ENCODE results near the gene KCNIP3.

Gene KCNIP3

GRCh38 chr2:95297639-95298395 lies 670 bp downstream of the KCNIP3 start:
- TF ChIP-seq, protein P1, sequence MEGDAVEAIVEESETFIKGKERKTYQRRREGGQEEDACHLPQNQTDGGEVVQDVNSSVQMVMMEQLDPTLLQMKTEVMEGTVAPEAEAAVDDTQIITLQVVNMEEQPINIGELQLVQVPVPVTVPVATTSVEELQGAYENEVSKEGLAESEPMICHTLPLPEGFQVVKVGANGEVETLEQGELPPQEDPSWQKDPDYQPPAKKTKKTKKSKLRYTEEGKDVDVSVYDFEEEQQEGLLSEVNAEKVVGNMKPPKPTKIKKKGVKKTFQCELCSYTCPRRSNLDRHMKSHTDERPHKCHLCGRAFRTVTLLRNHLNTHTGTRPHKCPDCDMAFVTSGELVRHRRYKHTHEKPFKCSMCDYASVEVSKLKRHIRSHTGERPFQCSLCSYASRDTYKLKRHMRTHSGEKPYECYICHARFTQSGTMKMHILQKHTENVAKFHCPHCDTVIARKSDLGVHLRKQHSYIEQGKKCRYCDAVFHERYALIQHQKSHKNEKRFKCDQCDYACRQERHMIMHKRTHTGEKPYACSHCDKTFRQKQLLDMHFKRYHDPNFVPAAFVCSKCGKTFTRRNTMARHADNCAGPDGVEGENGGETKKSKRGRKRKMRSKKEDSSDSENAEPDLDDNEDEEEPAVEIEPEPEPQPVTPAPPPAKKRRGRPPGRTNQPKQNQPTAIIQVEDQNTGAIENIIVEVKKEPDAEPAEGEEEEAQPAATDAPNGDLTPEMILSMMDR (IDR thresholded peaks at IDR 0.05; ENCODE audit: poor library complexity, severe bottlenecking): no peak
- Histone ChIP-seq H3K36me3 (ENCODE audit: low read depth) (no peaks in the 10 kb centered on the region), H3K27me3 (ENCODE audit: insufficient read depth, poor library complexity, severe bottlenecking) (peaks cover 2% of the 10 kb centered on the region), H3K4me3 (ENCODE audit: severe bottlenecking) (no peak overlapping the region), H3K4me1 (ENCODE audit: insufficient read depth, poor library complexity, severe bottlenecking) (peaks cover 4% of the 10 kb centered on the region), H3K27ac (ENCODE audit: poor library complexity, severe bottlenecking) (no peak overlapping the region), H3K9me3 (ENCODE audit: severe bottlenecking) (no peaks in the 10 kb centered on the region)
- DNase-seq (ENCODE audit: low spot score) (no peak), ATAC-seq (ENCODE audit: low read depth) (no peak)

DNA sequence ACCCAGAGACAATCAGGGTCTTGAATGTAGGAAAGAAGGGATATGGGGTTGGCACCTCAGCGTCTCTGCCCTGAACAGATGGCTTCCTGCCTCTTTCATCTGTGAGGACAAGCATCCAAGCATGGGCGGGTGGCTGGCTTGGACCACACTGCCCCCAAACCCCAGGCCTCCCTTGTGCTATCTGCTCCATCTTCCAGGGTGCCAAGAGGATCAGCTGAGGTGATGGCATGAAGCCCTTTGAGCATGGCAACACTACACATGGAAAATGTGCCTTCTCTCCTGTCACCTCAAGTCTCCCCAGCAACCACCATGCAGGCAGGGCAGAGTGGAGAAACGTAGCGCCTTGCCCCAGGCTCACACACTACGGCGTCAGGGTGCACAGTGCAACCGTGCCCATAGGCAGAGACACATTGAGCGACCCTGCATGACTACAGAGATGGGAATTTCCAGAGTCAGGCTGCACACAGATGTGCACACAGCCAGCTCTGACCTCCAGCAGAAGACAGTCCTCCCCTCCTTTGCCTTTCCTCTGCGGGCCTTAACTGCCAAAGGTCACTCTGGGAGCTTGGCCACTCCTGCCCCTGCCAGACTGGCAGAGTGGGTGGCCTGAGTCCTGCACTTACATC lies 1.5 kb downstream of the KCNIP3 start:
- ATAC-seq (ENCODE audit: low read depth): no peak
- no peaks in the 10 kb centered on the region for H3K36me3 ChIP-seq (ENCODE audit: low read depth)
- no peaks in the 10 kb centered on the region for H3K9me3 ChIP-seq (ENCODE audit: severe bottlenecking)
- H3K27ac ChIP-seq (ENCODE audit: poor library complexity, severe bottlenecking): no peak overlapping the region
- H3K27me3 ChIP-seq (ENCODE audit: insufficient read depth, poor library complexity, severe bottlenecking): peaks cover 2% of the 10 kb centered on the region
- TF ChIP-seq, protein P1 (IDR thresholded peaks at IDR 0.05; ENCODE audit: poor library complexity, severe bottlenecking): no peak
- no peak overlapping the region for H3K4me3 ChIP-seq (ENCODE audit: severe bottlenecking)
- no peak for DNase-seq (ENCODE audit: low spot score)
- H3K4me1 ChIP-seq (ENCODE audit: insufficient read depth, poor library complexity, severe bottlenecking): no peaks in the 10 kb centered on the region

DNA sequence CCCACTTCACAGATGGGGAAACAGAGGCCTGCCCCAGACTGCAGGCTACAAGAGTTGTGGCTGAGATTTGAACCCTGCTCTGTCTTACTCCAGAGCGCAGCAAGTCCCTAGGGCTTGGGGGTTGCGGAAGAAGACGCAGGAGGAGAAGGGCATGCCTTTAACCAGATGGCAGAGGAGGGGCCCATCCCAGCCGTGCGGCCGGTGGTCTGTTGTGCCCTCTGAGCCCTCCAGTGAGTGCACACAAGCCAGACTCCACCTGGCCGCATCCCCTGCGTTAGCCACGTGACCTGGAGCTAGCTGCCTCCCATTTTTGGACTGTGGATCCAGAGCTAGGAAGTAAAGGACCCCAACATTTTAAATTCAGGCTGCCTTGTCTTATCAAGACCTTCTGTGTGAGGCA lies 2.8 kb downstream of the KCNIP3 start:
- TF ChIP-seq, protein P1 (IDR thresholded peaks at IDR 0.05; ENCODE audit: poor library complexity, severe bottlenecking): no peak
- Histone ChIP-seq H3K4me1 (ENCODE audit: insufficient read depth, poor library complexity, severe bottlenecking) (no peaks in the 10 kb centered on the region), H3K36me3 (ENCODE audit: low read depth) (no peaks in the 10 kb centered on the region), H3K4me3 (ENCODE audit: severe bottlenecking) (no peak overlapping the region), H3K27me3 (ENCODE audit: insufficient read depth, poor library complexity, severe bottlenecking) (peaks cover 2% of the 10 kb centered on the region), H3K9me3 (ENCODE audit: severe bottlenecking) (no peaks in the 10 kb centered on the region), H3K27ac (ENCODE audit: poor library complexity, severe bottlenecking) (no peak overlapping the region)
- no peak for DNase-seq (ENCODE audit: low spot score)
- ATAC-seq (ENCODE audit: low read depth): no peak

GRCh38 chr2:95300450-95300849 lies 3.3 kb downstream of the KCNIP3 start:
- Histone ChIP-seq H3K4me1 (ENCODE audit: insufficient read depth, poor library complexity, severe bottlenecking) (no peaks in the 10 kb centered on the region), H3K9me3 (ENCODE audit: severe bottlenecking) (no peaks in the 10 kb centered on the region), H3K27me3 (ENCODE audit: insufficient read depth, poor library complexity, severe bottlenecking) (peaks cover 2% of the 10 kb centered on the region), H3K27ac (ENCODE audit: poor library complexity, severe bottlenecking) (no peak overlapping the region), H3K36me3 (ENCODE audit: low read depth) (no peaks in the 10 kb centered on the region), H3K4me3 (ENCODE audit: severe bottlenecking) (no peak overlapping the region)
- DNase-seq (ENCODE audit: low spot score) (no peak), ATAC-seq (ENCODE audit: low read depth) (0 out of 3 replicates have a peak, but pooled peaks have one; percentile 6)
- TF ChIP-seq, protein P1 (IDR thresholded peaks at IDR 0.05; ENCODE audit: poor library complexity, severe bottlenecking): no peak

- no peaks in the 10 kb centered on the region for H3K9me3 ChIP-seq (ENCODE audit: severe bottlenecking)
- ATAC-seq (ENCODE audit: low read depth) (no peak), DNase-seq (ENCODE audit: low spot score) (no peak)
- no peaks in the 10 kb centered on the region for H3K36me3 ChIP-seq (ENCODE audit: low read depth)
- H3K27me3 ChIP-seq (ENCODE audit: insufficient read depth, poor library complexity, severe bottlenecking): peaks cover 2% of the 10 kb centered on the region
- H3K4me1 ChIP-seq (ENCODE audit: insufficient read depth, poor library complexity, severe bottlenecking): no peaks in the 10 kb centered on the region
- no peak overlapping the region for H3K4me3 ChIP-seq (ENCODE audit: severe bottlenecking)
- no peak overlapping the region for H3K27ac ChIP-seq (ENCODE audit: poor library complexity, severe bottlenecking)
- TF ChIP-seq, protein P1 (IDR thresholded peaks at IDR 0.05; ENCODE audit: poor library complexity, severe bottlenecking): no peak
These were observed 4.0 kb downstream of the KCNIP3 start for GRCh38 chr2:95301186-95301585.
